PC-3 (cell line): ENCODE measurements around the gene NEIL1. TPM values are rescaled to one million over a fixed set of nuclear protein-coding genes. Genes with fewer than 3 reads are reported as not detected.
"Not testable (repeated sequence)": the region's sequence is repeated elsewhere in the genome, so short reads cannot be mapped to it uniquely, and the experiment has no call there.

Source experiments
- ATAC-seq: fragments of 200-7000 bp; cut with Tn5 transposase; 2 replicates; pipeline ENCODE4 v1.9.1; 2020; ENCODE audit warnings: mild to moderate bottlenecking, moderate library complexity
- BruUV-seq: library from RNA; stranded (reverse); fragments of 400-500 nt; replicated peaks from 2 replicates; lab custom pipeline; 2021; lab: Mats Ljungman, UMichigan
- CTCF ChIA-PET: fragments of 300-600 bp; sonication (Branson Sonifier 250); formaldehyde crosslinking; loops from one replicate; lab custom pipeline; 2022; ENCODE audit warnings: antibody characterized with exemption; lab: Charles Lee
- POLR2A ChIA-PET: fragments of 300-600 bp; sonication (Branson Sonifier 250); formaldehyde crosslinking; loops from one replicate; lab custom pipeline; 2022; ENCODE audit warnings: antibody characterized with exemption; ENCODE audit not compliant: unreplicated experiment; lab: Charles Lee
- DNase-seq: peaks from one replicate; pipeline ENCODE4 v3.0.0-alpha.2; 2015
- H2AFZ ChIP-seq: fragments of 300-600 bp; sonication (generic); 2 replicates; pipeline ENCODE4 v1.6.0; 2016; ENCODE audit warnings: antibody characterized with exemption, low read length
- H3F3A ChIP-seq: fragments of 300-600 bp; sonication (generic); one replicate; pipeline ENCODE4 v1.6.0; 2017; ENCODE audit warnings: antibody characterized with exemption, low read length, control low read depth, mild to moderate bottlenecking; ENCODE audit not compliant: unreplicated experiment
- H3K27ac ChIP-seq: fragments of 300-600 bp; sonication (generic); 2 replicates; pipeline ENCODE4 v1.5.1; 2016; ENCODE audit warnings: mild to moderate bottlenecking, low read length
- H3K27me3 ChIP-seq: fragments of 300-600 bp; sonication (generic); 2 replicates; pipeline ENCODE4 v1.6.1; 2016; ENCODE audit warnings: low read length, mixed read lengths
- H3K36me3 ChIP-seq: fragments of 300-600 bp; sonication (generic); 2 replicates; pipeline ENCODE4 v1.6.1; 2016; ENCODE audit warnings: low read depth, mixed run types, low read length, mixed read lengths
- H3K4me1 ChIP-seq: fragments of 300-600 bp; sonication (generic); 2 replicates; pipeline ENCODE4 v1.5.1; 2016; ENCODE audit warnings: low read length; ENCODE audit not compliant: insufficient read depth
- H3K4me2 ChIP-seq: fragments of 300-600 bp; sonication (generic); 2 replicates; pipeline ENCODE4 v1.6.0; 2016; ENCODE audit warnings: low read length
- H3K4me3 ChIP-seq: fragments of 300-600 bp; sonication (generic); 2 replicates; pipeline ENCODE4 v1.5.1; 2016; ENCODE audit warnings: mild to moderate bottlenecking, low read length, mixed read lengths
- H3K79me2 ChIP-seq: fragments of 300-600 bp; sonication (generic); 2 replicates; pipeline ENCODE4 v1.6.1; 2017; ENCODE audit warnings: low read length, mixed read lengths
- H3K9ac ChIP-seq: fragments of 300-600 bp; sonication (generic); 2 replicates; pipeline ENCODE4 v1.6.0; 2016; ENCODE audit warnings: mild to moderate bottlenecking, low read length
- H3K9me2 ChIP-seq: fragments of 300-600 bp; sonication (generic); replicated peaks from 2 replicates; pipeline ENCODE4 v1.6.1; 2016; ENCODE audit warnings: mixed run types, low read length, mixed read lengths
- H3K9me3 ChIP-seq: fragments of 300-600 bp; sonication (generic); 2 replicates; pipeline ENCODE4 v1.6.1; 2016; ENCODE audit warnings: low read length, mixed read lengths
- H4K20me1 ChIP-seq: fragments of 300-600 bp; sonication (generic); 2 replicates; pipeline ENCODE4 v1.6.1; 2016; ENCODE audit warnings: low read length, mixed read lengths
- EZH2 ChIP-seq: fragments of 300-600 bp; sonication (generic); IDR thresholded peaks from one replicate; pipeline ENCODE4 v1.6.1; 2017; ENCODE audit warnings: antibody characterized with exemption, mild to moderate bottlenecking, low read length; ENCODE audit not compliant: unreplicated experiment
- EZH2phosphoT487 ChIP-seq: fragments of 300-600 bp; sonication (generic); IDR thresholded peaks from 2 replicates; pipeline ENCODE4 v1.6.1; 2018; ENCODE audit warnings: mild to moderate bottlenecking, antibody characterized with exemption, low read length, borderline replicate concordance
- intact Hi-C: fragments of 100-400 bp; cut with micrococcal nuclease; formaldehyde crosslinking; loops from 2 replicates; pipeline ENCODE4 v1.9.0; 2023
- total RNA-seq: library from RNA; depleted of rRNA; stranded (reverse); fragments of >200 nt; gene quantifications from 2 replicates; pipeline ENCODE4 v1.2.3, GENCODE V29; 2014
- TF ChIP-seq, protein P1 (sequence below): fragments of 300-600 bp; sonication (generic); conservative IDR thresholded peaks from 2 replicates; pipeline ENCODE4 v1.5.1; 2017; ENCODE audit warnings: antibody characterized with exemption, low read depth, mild to moderate bottlenecking, low read length

NEIL1 gene
- total RNA-seq, 1 experiment from 2014 or later = 4.1 TPM

- no peaks in the 10 kb centered on the region for H3K27me3 ChIP-seq
- no peak overlapping the region for H3K27ac ChIP-seq
- intact Hi-C loops = no loop called here
- no peak overlapping the region for H2AFZ ChIP-seq
- ChIA-PET CTCF (no interaction called here), POLR2A (no interaction called here)
- no peak for ATAC-seq
- 0 out of 2 replicates have a peak, but pooled peaks cover 3% of the 10 kb centered on the region for H3K4me1 ChIP-seq
- DNase-seq = no peak
- no peaks in the 10 kb centered on the region for H4K20me1 ChIP-seq
- H3K9me3 ChIP-seq = no peaks in the 10 kb centered on the region
- H3K4me3 ChIP-seq = no peak overlapping the region
- no peaks in the 10 kb centered on the region for H3K36me3 ChIP-seq
- no TSS peak for BruUV-seq
- no peak overlapping the region for H3K9ac ChIP-seq
- no peak overlapping the region for H3K4me2 ChIP-seq
- no peak for TF ChIP-seq EZH2phosphoT487
- TF ChIP-seq EZH2 = no peak
- TF ChIP-seq, protein P1, sequence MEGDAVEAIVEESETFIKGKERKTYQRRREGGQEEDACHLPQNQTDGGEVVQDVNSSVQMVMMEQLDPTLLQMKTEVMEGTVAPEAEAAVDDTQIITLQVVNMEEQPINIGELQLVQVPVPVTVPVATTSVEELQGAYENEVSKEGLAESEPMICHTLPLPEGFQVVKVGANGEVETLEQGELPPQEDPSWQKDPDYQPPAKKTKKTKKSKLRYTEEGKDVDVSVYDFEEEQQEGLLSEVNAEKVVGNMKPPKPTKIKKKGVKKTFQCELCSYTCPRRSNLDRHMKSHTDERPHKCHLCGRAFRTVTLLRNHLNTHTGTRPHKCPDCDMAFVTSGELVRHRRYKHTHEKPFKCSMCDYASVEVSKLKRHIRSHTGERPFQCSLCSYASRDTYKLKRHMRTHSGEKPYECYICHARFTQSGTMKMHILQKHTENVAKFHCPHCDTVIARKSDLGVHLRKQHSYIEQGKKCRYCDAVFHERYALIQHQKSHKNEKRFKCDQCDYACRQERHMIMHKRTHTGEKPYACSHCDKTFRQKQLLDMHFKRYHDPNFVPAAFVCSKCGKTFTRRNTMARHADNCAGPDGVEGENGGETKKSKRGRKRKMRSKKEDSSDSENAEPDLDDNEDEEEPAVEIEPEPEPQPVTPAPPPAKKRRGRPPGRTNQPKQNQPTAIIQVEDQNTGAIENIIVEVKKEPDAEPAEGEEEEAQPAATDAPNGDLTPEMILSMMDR = no peak
- H3F3A ChIP-seq = no peaks in the 10 kb centered on the region
- no peaks in the 10 kb centered on the region for H3K9me2 ChIP-seq
- H3K79me2 ChIP-seq = no peaks in the 10 kb centered on the region
Observed at GRCh38 chr15:75313116-75313845, 33.6 kb upstream of the NEIL1 start.

DNA sequence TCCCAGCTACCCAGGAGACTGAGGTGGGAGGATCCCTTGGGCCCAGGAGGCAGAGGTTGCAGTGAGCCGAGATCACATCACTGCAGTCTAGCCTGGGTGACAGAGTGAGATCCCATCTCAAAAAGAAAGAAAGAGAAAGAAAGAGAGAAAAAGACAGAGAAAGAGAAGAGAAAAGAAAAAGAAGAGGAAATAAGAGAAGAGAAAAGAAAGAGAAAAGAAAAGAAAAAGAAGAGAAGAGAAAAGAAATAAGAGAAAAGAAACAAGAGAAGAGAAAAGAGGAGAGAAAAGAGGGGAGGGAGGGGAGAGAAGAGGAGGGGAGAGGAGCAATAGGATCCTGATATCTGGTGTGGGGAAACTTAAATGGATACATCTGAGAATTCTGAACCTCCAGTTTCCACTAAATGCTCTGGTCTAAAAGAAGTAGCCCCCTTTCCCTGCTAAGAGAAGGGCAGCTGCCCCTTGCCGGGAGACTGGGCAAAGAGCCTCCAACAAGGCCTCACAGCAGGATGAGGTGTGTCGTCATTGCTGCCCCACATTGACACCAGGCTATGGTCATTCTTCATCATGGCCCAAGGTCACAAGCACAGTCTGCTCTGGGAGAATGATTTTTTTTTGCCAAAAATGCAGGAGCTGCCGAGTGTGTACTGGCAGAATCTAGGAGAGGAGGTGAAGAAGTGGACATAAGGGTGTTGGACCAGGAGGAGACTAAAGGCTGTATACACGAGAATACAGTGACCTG, 32.1 kb upstream of the NEIL1 start:
- no TSS peak for BruUV-seq
- Histone ChIP-seq H3K27ac (no peak overlapping the region), H3K4me2 (no peak overlapping the region), H3K9me3 (no peaks in the 10 kb centered on the region), H4K20me1 (no peaks in the 10 kb centered on the region), H3K79me2 (no peaks in the 10 kb centered on the region), H3K9ac (no peak overlapping the region), H3K27me3 (no peaks in the 10 kb centered on the region), H3K4me3 (no peak overlapping the region), H3K36me3 (no peaks in the 10 kb centered on the region), H2AFZ (no peak overlapping the region), H3F3A (no peaks in the 10 kb centered on the region), H3K4me1 (0 out of 2 replicates have a peak, but pooled peaks cover 3% of the 10 kb centered on the region), H3K9me2 (no peaks in the 10 kb centered on the region)
- CTCF ChIA-PET = no interaction called here
- intact Hi-C loops = no loop called here
- POLR2A ChIA-PET = no interaction called here
- TF ChIP-seq, protein P1 = no peak
- TF ChIP-seq EZH2phosphoT487 (no peak), EZH2 (no peak)
- DNase-seq (no peak), ATAC-seq (no peak)

DNA sequence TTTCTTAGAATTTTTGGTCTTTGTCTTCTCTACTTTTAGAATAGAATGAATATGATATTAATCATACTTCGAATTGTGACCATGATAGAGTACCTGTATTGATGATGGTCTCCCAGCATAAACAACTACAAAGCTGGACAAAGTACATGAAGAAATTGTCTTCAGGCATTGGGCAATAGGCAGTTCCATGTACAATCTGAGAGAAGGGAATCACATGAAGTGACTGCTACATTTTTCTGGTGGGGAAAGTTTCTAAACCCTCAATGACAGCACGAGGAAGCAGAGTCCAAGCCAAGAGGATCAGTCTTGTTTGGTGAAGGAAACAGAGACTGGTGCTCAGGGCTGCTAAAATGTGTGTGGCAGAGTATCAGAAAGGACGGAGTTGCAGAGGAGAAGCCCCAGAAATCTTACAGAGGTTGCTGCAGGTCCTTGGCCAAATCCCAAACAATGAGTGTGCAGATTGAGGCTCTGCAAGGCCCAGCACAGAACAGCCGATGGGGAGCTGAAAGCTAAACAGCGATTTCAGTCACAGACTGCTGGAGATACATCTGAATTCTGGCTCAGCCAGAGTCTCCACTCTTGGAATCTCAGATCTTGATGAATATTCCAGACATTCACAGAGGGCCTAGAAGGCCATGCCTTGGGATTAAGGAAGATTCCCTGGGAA, 27.5 kb upstream of the NEIL1 start:
- H3K9me3 ChIP-seq, H3K4me1 ChIP-seq, H3K4me2 ChIP-seq, H3K9ac ChIP-seq, intact Hi-C loops, H3K4me3 ChIP-seq, H4K20me1 ChIP-seq, H3F3A ChIP-seq, H3K9me2 ChIP-seq, BruUV-seq, H2AFZ ChIP-seq, DNase-seq, POLR2A ChIA-PET, H3K79me2 ChIP-seq, H3K27me3 ChIP-seq, H3K36me3 ChIP-seq, CTCF ChIA-PET, ATAC-seq, H3K27ac ChIP-seq: not testable (repeated sequence)
